NCI-H526 treated with DMSO at 0.1 percent for 48 hours (cell line): ENCODE results near the gene WDR33.

Experiments
- DNase-seq: peaks from one replicate; lab custom pipeline; 2025; lab: John Stamatoyannopoulos, UW

Gene WDR33

DNA sequence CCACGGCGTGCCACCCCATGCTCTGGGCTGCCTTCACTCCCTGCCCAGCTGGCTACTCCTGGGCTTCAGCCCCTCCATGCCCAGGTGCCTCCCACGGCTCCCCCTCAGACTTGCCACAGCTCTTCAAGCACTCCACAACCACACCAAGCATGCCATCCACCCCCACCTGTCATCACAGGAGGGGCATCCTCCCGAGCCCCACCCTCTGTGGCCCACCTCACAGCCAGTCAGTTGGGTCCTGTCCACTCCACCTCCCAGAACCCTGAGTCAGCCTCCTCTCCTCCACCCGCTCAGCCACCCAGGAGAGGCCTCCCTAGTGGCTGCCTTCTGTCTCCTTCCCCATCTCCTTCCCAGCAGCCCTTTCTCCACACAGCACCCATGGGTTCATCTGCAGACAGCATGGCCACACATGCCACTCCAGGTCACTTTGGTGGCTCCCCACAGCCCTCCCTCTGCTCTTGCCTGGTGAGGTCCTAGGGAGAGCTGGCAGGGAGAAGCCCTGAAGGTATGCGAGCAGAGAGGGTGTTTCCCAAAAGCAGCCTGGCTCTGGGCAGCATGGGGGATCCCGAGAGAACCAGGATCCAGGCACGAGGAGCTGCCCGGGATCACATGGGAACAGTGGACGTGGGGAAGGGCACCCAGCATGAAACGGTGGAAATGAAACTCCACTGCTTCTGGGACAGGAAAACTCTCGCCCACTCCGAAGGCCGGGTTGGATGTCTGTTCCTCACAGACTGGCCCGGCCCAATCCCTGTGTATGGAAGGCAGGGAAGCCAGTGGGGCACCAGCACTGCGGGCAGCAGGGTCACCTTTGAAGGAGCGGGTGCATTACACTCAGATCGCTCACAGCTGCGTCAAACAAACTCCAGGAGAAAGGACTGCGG is 138.4 kb downstream of the WDR33 start:
- DNase-seq: no peak

DNA sequence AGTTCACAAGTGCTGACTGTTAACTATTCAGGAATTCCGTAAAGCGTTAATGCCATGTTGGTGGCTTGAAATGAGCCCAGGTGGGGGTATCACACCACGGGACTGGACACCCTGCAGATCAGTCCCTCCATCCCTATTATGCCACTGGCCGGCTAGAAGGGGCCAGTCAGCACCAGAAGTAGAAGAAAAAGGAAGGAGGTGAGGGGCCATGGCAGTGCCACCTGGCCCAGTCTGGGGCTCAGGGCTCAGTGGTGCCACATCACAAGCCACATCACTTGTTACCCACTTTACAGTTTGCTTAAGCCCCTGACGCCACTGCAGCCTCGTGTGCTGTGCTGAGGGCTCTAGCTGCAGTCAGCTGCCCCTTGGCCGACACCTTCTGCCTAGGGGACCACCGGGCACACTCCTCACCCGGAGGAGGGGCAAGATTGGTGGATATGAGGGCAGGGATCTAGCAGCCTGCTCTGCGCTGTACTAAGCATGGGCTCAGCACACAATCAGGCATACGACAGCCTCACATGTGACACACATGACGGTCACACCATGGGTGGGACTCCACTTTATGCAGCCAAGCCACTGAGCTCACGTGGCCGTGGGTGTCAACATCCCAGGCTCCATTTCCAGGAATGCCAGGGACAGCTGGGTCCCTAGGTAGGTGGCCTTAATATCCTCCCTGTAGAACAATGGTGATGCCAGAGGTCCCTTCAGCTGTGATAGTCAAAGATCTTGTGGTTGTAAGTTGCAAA is 139.2 kb downstream of the WDR33 start:
- no peak for DNase-seq

DNA sequence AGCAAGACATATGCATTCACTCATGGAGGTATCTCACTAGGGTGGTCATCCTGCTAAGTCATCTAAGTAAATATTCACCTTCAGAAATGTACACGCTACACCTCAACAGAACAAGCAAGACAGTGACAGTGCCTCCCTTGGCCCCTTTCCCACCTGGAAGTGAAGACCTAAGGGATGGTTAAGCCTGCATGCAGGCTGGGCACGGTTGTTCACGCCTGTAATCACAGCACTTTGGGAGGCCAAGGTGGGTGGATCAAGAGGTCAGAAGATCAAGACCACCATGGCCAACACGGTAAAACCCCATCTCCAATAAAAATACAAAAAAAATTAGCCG is 140.0 kb downstream of the WDR33 start:
- no peak for DNase-seq

DNA sequence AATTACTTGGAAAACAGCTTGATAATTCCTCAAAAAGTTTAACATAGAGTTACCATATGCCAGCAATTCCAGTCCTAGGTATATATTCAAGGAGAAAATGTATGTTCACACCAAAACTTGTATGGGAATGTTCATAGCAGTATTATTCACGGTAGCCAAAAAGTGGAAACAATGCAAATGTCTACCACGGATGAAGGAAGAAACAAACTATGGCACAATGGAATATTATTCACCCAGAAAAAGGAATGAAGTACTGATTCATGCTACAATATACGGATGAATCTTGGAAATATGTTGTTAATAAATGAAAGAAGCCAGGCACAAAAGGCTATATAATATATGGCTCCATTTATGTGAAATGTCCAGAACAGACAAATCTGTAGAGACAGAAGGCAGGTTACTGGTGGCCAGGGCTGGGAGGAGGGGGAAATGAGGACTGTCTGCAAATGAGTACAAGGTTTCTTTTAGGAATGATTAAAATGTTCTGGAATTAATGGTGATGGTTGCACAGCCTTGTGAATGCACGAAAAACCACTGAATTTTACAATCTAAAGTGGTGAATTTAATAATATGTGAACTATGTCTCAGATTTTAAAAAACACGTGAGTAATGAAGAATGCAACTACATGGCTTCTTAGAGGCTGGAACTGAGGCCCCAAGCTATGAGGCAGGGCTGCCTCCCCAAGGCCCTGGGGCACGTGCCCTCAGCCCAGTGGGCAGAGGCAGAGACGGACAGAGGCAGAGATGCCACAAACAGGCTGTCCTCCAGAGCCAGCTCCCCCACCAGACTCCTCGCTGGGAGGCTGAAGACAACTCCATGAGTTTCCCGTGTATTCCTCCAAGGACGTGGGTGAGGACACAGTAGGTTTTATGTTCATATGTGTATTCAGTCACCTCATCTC is 140.7 kb downstream of the WDR33 start:
- no peak for DNase-seq

DNA sequence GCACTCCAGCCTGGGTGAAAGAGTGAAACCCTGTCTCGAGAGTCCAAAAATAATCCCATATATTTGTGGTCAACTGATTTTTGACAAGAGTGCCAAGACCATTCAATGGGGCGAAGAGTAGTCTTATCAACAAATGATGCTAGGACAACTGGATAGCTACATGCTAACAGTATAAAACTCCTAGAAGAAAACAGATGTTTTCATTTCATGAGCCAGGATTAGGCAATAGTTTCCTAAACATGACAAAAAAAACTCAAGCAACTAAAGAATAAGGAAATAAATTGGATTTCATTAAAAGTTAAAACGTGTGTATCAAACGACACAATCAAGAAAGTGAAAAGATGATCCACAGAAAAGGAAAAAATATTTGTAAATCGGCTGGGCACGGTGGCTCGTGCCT is 141.9 kb downstream of the WDR33 start:
- no peak for DNase-seq

DNA sequence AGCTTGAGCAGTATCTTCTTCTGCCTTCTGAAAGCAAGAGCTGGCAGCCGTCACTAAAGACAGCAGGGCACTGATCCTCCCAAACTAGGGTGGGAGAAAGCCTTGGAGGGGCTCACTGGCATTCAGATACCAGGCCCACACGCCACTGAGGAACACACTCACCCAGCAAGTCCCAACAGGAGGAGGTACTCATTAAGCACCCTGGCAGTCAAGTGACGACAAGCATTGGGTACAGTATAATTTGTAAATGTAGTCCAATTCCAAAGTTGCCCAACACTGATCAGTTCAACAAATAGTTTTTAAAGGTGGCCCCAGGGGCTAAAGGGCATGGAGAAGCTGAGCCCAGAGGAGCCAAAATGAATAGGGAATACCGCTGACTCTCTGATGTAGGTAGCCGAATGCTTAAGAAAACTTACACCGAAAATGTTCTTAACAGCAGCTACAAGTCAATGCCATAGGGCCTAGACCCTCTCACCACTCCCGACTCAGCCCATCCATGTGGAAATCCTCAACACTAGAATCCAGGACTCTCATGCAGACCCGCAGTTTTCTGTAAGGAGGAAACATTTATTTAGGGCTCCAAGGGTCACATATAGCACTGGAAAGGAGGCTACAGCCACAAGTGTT is 145.6 kb downstream of the WDR33 start:
- DNase-seq: no peak

DNA sequence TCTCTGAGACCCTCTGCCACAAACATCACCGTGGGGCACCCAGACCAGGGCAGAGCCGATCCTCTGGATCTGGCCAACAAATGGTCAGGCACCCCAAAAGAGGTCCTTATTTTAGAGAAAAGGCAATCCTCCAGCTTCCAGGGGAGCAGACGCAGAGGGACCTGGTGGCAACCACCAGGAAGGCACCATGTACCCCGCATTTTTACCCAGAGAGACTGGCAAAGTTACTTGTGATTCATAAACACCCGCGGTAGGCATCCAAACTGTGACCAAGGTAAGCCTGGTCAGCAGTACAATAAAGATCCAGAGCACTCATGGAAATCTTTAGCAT is 146.1 kb downstream of the WDR33 start:
- DNase-seq: no peak

DNA sequence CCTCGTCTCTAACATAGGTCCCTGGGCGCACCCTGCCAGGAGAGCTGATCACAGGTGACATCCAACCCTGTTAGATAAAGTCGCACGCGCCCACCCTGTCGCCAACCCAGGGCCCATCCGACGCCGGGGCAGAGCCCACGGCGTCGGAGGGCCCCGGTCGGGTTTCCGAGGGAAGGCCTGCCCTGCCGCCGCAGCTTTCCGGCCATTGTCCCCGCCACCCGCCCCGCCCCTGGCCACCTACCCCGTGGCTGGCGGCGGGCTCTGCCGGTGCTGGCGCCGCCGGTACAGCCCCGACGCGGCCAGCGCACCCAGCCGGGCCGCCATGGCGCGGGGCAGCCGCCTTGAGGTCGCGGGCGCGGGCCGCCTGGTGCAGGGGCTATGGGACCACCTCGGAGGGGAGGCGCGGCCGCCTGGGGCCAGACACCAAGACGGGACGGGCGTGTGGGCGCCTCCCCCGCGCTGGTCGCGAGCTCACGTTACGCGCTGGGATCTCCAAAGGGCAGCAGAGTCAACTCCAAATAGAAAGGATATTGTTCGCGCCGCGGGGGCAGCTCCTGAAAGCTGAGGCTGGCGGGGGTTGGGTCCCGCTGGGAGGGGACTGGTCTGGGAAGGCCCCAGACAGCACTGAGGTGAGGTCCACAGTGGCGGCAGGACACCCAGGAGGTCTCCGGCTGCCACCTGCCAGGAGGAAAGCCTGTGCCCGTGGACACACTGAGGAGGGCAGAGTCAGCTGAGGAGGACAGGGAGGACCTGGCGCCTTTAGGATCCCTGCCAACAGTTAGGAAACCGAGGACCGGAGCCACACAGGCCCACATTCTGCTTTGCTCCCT is 146.7 kb downstream of the WDR33 start:
- no peak for DNase-seq

DNA sequence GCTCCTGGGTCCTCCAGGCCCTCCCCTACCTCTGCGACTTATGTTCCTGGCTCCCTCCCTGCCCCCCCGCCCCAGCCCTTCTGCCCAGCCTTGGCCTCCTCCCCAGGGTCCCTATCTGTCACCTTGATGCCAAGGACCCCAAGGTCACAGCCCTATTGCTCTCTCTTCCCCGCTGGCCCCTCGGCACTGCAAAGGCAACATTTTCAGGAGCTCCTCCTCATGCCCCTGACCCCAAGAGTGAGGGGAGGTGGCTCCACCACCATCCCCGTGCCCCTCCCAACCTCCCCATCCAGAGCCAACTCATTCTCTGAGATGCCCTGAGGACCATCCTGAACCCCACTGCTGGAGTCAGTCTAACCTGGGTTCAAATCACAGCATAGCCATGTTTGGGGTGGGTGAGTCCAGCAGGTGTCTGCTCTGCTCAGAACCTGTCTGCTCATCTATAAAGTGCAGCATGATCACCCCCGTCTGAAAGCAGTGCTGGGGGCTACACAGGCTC is 147.4 kb downstream of the WDR33 start:
- no peak for DNase-seq

DNA sequence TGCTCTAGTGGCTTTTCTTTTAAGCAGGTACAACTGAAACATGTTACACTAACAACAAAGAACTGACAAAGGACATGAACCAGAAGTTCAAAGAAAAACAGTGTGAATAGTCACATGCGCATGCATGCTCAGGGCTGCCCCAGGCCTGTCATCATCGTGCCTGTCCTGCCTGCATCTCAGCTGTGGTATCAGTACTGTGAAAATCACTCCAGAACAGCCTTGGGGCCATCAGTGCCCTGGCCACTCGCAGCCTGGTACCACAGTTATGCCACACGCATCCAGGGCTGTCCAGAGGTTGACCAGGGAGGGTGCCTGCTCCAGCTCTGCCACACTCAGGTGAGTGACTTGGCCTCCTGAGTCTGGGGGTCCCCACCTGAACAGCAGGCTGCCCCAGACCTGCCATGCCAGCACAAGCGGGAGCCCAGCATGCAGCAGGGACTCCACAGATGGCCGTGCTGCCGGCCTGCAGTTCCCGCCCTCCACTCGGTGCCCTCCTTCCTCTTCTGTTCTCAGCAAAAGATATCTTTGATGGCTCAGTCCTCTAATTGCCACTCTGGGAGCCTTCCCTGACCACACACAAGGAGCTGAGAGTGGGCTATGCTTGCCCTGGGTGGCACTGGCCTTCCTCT is 147.9 kb downstream of the WDR33 start:
- DNase-seq: no peak

DNA sequence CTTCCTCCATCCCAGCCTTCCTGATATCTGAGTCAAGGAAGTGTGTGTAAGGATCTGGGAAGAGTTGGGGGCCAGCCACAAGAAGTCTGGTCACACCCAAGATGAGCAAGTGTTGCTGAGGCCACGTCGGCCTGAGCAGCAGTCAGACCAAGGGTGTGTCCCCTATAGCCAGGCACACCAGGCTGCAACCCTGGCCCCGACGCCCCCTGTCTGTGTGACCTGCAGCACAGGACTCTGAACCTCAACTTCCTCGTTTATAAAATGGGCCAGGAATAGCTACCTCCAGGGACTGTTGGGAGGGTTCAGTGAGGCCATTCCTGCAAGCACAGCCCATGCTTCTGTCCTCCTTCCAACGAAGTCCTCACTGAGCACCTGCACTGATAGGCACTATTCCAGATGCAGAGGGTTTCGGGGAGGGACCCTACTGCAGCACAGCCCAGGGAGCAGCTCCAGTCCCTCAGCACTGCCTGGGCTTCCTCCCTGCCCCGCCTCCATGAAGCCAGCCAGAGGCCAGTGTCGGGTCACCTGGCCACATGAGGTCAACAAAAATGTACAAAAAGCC is 148.9 kb downstream of the WDR33 start:
- no peak for DNase-seq

DNA sequence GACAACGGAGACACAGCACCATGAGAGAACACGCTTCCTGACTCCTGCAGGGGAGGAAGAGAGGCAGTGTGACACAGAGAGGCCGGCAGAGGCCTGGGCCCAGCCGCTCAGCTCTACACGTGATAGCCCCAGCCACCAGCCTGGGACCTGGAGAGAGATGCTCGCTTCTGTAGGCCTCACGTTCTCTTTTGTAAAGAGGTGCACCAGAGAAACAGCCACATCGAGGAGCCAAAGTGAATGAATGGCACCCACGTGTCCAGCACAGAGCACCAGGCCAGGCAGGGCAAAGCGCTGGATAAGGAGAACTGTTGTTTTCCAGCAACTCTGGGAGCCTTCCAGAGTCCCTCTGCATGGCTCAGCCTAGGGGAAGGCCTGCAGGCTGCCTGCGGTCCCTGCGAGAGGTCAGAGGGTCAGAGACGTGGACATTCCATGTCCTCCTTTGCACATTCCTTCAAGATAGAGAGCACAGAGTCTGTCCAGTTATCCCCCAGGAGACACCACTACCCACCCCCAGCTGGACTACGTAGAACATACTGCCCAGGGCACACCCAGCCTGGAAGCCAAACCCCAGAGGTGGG is 149.8 kb downstream of the WDR33 start:
- DNase-seq: no peak

DNA sequence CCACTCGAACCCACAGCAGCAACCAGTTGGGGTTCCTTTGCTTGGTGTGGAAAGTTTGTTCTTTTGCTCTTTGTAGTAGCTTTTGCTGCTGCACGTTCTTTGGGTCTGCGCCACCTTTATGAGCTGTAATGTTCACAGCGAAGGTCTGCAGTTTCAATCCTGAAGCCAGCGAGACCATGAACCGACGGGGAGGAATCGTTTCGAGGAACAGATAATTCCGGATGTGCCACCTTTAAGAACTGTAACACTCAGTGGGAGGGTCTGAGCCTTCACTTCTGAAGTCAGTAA is 150.7 kb downstream of the WDR33 start:
- no peak for DNase-seq

DNA sequence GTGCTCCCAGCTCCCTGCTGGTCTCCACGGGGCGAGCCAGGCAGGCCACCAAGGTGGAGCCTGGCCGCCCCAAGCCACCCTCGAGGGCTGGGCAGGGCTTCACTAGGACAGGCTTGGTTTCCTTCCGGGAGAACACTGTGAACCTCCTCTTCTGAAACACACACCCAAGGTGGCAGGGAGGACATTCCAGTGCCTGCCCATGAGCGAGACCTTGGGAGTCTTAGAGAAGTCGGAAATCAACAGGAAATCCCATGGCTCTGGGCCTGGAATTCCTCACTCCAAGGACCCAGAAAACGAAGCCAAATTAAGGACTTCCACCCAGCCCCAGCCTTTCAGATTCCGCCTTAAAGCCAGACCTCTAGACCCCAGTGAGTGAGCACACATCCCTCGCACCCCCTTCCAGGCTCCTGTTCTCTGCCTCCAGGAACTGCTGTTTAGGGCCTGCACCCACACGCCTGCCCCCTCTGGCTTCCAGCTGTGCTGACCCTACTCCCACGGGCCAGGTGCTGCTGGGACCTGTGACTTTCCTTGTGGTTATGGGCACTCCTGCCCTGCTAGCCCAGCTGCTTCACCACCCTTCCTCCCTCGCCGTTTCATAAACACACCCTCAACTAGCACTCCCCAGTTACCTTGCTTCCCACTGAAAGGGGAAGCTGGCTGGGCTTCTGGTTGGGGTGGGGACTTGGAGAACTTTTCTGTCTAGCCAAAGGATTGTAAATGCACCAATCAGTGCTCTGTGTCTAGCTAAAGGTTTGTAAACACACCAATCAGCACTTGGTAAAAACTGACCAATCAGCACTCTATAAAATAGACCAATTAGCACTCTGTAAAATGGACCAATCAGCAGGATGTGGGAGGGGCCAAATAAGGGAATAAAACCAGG is 151.3 kb downstream of the WDR33 start:
- DNase-seq: no peak

DNA sequence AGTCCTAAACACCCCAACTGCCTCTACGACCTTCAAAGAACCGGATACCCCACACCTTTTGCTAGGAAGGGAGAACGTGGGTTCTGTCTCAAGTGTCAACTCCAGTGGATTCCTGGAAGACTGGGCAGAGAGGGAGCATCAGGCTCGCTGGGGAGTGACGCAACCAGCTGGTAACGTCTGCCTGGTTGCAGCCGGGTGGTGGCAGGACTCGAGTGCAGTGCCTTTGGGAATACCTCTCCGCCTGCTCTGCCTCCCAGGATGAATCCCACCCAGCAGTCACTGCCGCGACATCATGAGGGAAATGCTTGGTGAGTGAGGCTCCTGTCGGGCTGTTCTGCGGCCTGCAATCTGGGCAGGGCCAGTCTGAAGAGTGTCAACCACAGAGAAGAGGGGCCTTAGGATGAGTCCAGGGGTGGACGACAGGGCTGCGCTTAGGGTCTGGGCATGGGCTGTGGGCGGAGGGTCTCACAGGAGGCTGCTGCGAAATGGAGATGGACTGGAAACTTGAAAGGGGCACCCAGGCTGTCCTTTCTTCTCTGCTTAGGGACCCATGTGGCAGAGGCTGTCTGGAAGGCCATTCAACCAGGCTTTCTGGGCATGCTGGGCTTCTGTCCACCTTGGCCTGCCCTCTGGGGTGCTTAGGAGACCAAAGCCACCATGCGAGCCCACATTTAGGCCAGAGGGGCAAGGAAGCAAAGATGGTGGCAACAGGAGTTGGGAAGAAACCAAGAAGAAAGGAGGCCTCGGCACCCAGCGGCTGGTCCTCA is 152.1 kb downstream of the WDR33 start:
- DNase-seq: no peak

DNA sequence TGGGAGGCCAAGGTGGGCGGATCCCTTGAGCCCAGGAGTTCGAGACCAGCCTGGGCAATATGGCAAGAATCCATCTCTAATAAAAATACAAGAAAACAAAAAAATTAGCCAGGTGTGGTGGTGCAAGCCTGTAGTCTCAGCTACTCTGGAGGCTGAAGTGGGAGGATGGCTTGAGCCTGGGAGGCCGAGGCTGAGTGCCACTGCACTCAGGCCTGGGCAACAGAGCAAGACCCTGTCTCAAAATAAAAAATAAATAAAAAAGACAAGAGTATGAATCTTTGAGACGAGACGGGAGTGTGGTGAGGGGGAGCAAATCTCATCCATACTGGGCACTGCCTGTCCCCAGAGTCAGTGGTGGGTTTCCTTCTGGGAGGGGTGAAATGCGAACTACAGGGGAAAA is 152.8 kb downstream of the WDR33 start:
- no peak for DNase-seq

DNA sequence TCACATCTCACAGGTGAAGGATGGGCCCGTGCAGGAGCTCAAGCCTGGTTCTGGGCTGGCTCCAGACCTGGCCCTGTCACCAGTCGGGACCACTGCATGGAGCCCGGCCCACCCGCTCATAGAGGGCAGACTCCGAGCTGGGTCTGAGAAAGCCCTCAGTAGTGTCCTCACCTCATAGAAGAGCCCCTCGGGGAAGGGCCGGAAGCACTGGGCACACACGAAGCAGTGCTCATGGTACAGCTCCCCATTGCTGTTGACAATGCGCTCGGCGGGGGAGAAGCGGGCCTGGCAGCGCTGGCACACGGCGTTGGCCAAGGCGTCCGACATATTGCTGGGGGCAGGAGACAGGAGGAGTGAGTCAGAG is 153.8 kb downstream of the WDR33 start:
- DNase-seq: no peak

DNA sequence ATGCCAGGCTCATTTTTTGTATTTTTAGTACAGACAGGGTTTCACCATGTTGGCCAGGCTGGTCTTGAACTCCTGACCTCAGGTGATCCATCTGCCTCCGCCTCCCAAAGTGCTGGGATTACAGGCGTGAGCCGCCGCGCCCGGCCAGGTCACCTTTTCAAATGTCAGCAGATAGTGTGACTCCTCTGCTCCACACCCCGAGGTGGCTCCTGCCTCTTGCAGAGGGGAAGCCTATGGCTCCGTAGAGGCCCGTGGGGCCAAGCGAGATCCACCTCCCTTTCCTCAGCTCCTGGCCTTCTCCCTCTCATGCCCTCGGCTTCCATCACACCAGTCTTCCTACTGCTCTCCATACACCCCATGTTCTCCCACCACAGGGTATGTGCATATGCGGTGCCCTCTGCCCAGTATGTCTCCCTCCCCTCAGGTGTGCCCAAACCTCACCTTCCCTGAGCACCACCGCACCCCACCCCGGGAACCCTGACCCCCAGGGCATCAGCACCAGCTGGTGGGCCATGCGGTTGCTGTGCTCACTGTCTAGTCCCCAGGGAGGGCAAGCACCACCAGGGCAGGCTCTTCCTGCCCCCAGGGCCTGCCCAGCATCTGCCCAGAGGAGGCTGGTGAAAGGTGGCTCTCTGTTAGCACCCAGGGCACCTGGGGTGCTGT is 154.3 kb downstream of the WDR33 start:
- DNase-seq: no peak
